Measurements from ENCODE around the gene TAS1R2.

Gene TAS1R2

GRCh38 chr1:18799454-18799853 lies 60.0 kb downstream of the TAS1R2 start:
- DNase-seq (ENCODE audit: low spot score) = no peak

GRCh38 chr1:18798946-18799345 lies 60.5 kb downstream of the TAS1R2 start:
- DNase-seq (ENCODE audit: low spot score) = no peak

GRCh38 chr1:18798533-18798932 lies 60.9 kb downstream of the TAS1R2 start:
- DNase-seq (ENCODE audit: low spot score) = no peak

GRCh38 chr1:18796950-18797349 lies 62.5 kb downstream of the TAS1R2 start:
- DNase-seq (ENCODE audit: low spot score) = no peak

- DNase-seq (ENCODE audit: low spot score) = no peak
Observed at GRCh38 chr1:18795002-18795689, 64.3 kb downstream of the TAS1R2 start.

GRCh38 chr1:18794561-18794960 lies 64.9 kb downstream of the TAS1R2 start:
- no peak for DNase-seq (ENCODE audit: low spot score)

GRCh38 chr1:18794051-18794450 lies 65.4 kb downstream of the TAS1R2 start:
- no peak for DNase-seq (ENCODE audit: low spot score)

- no peak for DNase-seq (ENCODE audit: low spot score)
Observed at GRCh38 chr1:18793164-18793563, 66.3 kb downstream of the TAS1R2 start.

- DNase-seq (ENCODE audit: low spot score) = no peak
Observed at GRCh38 chr1:18792747-18793146, 66.7 kb downstream of the TAS1R2 start.
